ENCODE results near the gene TOP2B.

- TF ChIP-seq CTCF (IDR thresholded peaks at IDR 0.05) (no peak), POLR2A (IDR thresholded peaks at IDR 0.05) (no peak)
Measured at GRCh38 chr3:25689226-25689625, 24.5 kb upstream of the TOP2B start.

All from uterus (tissue), 2 donors.